ENCODE data around the gene MED26.

GRCh38 chr19:16671652-16672274 lies 43.8 kb upstream of the MED26 start:
- TF ChIP-seq EZH2 (IDR thresholded peaks at IDR 0.05; ENCODE audit: borderline replicate concordance) (no peak), CTCF (IDR thresholded peaks at IDR 0.05; ENCODE audit: poor library complexity) (no peak)

All from hepatocyte (in vitro differentiated cells).